Glutamatergic neuron (in vitro differentiated cells): ENCODE measurements around the gene ZDHHC4. TPM values are rescaled to one million over a fixed set of nuclear protein-coding genes. Genes with fewer than 3 reads are reported as not detected.

ENCODE experiments used
- DNase-seq: peaks from one replicate; pipeline ENCODE4 v3.0.0; 2022
- H3K27ac Mint-ChIP-seq: one replicate; pipeline ENCODE4 v1.8.0; 2020; ENCODE audit warnings: mild to moderate bottlenecking, mixed read lengths, inconsistent platforms; ENCODE audit not compliant: unreplicated experiment
- H3K27me3 Mint-ChIP-seq: one replicate; pipeline ENCODE4 v1.8.0; 2020; ENCODE audit warnings: mild to moderate bottlenecking, moderate library complexity, mixed read lengths, inconsistent platforms; ENCODE audit not compliant: unreplicated experiment
- H3K36me3 Mint-ChIP-seq: one replicate; pipeline ENCODE4 v1.8.0; 2020; ENCODE audit warnings: mild to moderate bottlenecking, mixed read lengths, inconsistent platforms; ENCODE audit not compliant: unreplicated experiment
- H3K4me1 Mint-ChIP-seq: one replicate; pipeline ENCODE4 v1.8.0; 2020; ENCODE audit warnings: mild to moderate bottlenecking, low read depth, mixed read lengths, inconsistent platforms; ENCODE audit not compliant: unreplicated experiment
- H3K4me3 Mint-ChIP-seq: one replicate; pipeline ENCODE4 v1.8.0; 2020; ENCODE audit warnings: mild to moderate bottlenecking, mixed read lengths, inconsistent platforms; ENCODE audit not compliant: unreplicated experiment
- H3K9me3 Mint-ChIP-seq: one replicate; pipeline ENCODE4 v1.8.0; 2020; ENCODE audit warnings: mild to moderate bottlenecking, moderate library complexity, mixed read lengths, inconsistent platforms; ENCODE audit not compliant: unreplicated experiment
- CTCF ChIP-seq: fragments of 200-600 bp; sonication (generic); IDR thresholded peaks from one replicate; pipeline ENCODE4 v1.5.0; 2021; ENCODE audit not compliant: partially characterized antibody, unreplicated experiment
- total RNA-seq: library from RNA; stranded (reverse); fragmentation: NEBNext Ultra II Directional; extraction: Animal tissue kit (Norgen Biotek cat#: 25700); gene quantifications from one replicate; pipeline ENCODE4 v1.2.1, GENCODE V29; 2021; ENCODE audit not compliant: unreplicated experiment

ZDHHC4 gene
- total RNA-seq, 1 donor from 2014 or later: 60.5 TPM

GRCh38 chr7:6542368-6542767 lies 34.9 kb upstream of the ZDHHC4 start:
- Mint-ChIP-seq H3K27ac (no peak overlapping the region), H3K27me3 (peaks cover 9% of the 10 kb centered on the region), H3K36me3 (no peaks in the 10 kb centered on the region), H3K9me3 (peaks cover 1% of the 10 kb centered on the region), H3K4me3 (no peak overlapping the region), H3K4me1 (no peaks in the 10 kb centered on the region)
- DNase-seq: no peak
- no peak for TF ChIP-seq CTCF

DNA sequence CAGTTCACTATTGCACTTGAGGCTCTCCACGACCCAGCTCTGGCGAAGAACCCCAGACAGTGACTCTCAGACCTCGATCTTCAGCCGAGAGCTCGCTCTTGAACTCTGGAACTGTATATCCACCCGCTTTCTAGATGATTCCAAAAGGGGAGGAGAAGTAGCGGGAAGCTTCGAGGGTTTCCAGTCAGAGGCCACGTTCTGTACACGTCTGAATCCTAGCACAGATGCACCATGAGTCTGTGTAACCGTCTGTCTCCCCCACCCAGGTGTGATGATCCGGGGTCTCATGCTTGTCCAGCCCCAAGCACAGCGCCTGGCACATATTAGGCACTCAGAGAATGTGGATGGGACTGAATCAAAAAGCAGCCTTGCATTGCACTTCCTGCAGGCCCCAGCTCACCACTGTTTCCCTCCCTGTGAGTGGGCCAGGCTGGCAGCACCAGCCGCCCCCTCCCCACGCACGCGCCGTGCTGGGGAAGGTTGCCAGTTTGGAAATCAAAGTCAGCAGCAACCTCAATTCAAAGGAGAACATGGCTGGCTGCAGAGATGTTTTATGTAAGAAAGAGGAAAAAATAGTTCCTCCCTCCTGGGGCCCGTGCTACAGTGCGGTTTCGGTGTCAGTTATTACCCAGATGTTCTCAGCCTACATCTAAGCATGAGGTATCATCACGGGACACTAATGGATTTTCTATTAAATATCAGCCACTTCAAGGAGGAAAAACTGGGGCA lies 31.7 kb upstream of the ZDHHC4 start:
- Mint-ChIP-seq H3K4me1 (no peaks in the 10 kb centered on the region), H3K27me3 (peaks cover 3% of the 10 kb centered on the region), H3K27ac (no peak overlapping the region), H3K4me3 (no peak overlapping the region), H3K9me3 (peaks cover 1% of the 10 kb centered on the region), H3K36me3 (no peaks in the 10 kb centered on the region)
- DNase-seq: no peak
- no peak for TF ChIP-seq CTCF

- peaks cover 3% of the 10 kb centered on the region for H3K27me3 Mint-ChIP-seq
- H3K9me3 Mint-ChIP-seq: peaks cover 1% of the 10 kb centered on the region
- H3K36me3 Mint-ChIP-seq: no peaks in the 10 kb centered on the region
- no peak overlapping the region for H3K4me3 Mint-ChIP-seq
- no peaks in the 10 kb centered on the region for H3K4me1 Mint-ChIP-seq
- no peak for DNase-seq
- no peak for TF ChIP-seq CTCF
- no peak overlapping the region for H3K27ac Mint-ChIP-seq
Measured at GRCh38 chr7:6546498-6547251, 30.6 kb upstream of the ZDHHC4 start.

- no peak overlapping the region for H3K27ac Mint-ChIP-seq
- H3K9me3 Mint-ChIP-seq: peaks cover 1% of the 10 kb centered on the region
- no peak for DNase-seq
- H3K27me3 Mint-ChIP-seq: peaks cover 3% of the 10 kb centered on the region
- no peaks in the 10 kb centered on the region for H3K36me3 Mint-ChIP-seq
- TF ChIP-seq CTCF: no peak
- no peaks in the 10 kb centered on the region for H3K4me1 Mint-ChIP-seq
- no peak overlapping the region for H3K4me3 Mint-ChIP-seq
Measured at GRCh38 chr7:6547400-6547799, 29.9 kb upstream of the ZDHHC4 start.

- H3K27ac Mint-ChIP-seq: no peak within 1 kb of the TSS
- no peaks in the 10 kb centered on the region for H3K4me1 Mint-ChIP-seq
- H3K36me3 Mint-ChIP-seq: no peaks in the 10 kb centered on the region
- no peaks in the 10 kb centered on the region for H3K9me3 Mint-ChIP-seq
- DNase-seq: no peak
- no peak within 1 kb of the TSS for H3K4me3 Mint-ChIP-seq
- no peak for TF ChIP-seq CTCF
- H3K27me3 Mint-ChIP-seq: no peaks in the 10 kb centered on the region
Measured at GRCh38 chr7:6551016-6551511, 26.2 kb upstream of the ZDHHC4 start, which contains the start of gene GRID2IP. GRID2IP (minus strand) TSS chr7:6551461; CDS start chr7:6551436, 25 bp downstream.
